H54 (cell line): ENCODE measurements around the gene TMEM94.

ENCODE experiments used
- DNase-seq: peaks from one replicate; pipeline ENCODE4 v3.0.0; 2011; ENCODE audit warnings: low spot score, mixed read lengths; ENCODE audit not compliant: insufficient read length
- FAIRE-seq: peaks from 3 replicates; lab custom pipeline; 2011; peaks lifted over from hg19 to GRCh38; lab: Jason Lieb, UNC
- POLR2A ChIP-seq: IDR thresholded peaks from 2 replicates; pipeline ENCODE4 v1.6.1; 2011; ENCODE audit warnings: low read depth, mild to moderate bottlenecking, low read length

The TMEM94 gene

GRCh38 chr17:75539967-75540729 lies 83.7 kb downstream of the TMEM94 start:
- DNase-seq: no peak
- TF ChIP-seq POLR2A: no peak
- no peak for FAIRE-seq

- FAIRE-seq: no peak
Measured at GRCh38 chr17:75540923-75541503, 84.6 kb downstream of the TMEM94 start.

DNA sequence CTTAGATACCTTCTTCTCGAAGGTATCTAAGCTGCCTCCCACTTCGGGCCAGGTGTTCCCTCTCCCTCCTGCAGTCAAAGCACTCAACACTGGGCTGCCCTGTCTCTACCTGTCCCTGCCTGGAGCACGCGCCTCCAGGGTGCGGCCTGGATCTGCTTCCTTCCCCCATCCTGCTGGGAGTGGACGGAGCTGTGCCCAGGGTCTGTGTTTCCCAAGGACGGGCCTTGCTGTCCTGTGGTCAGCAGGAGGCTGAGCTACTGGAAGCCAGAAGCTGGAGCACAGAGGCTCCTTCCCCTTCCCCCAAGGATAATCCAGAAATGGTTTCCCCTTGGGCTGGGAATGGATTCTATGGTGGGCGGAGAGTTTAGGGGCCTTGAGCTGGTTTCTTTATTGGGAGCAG lies 85.8 kb downstream of the TMEM94 start:
- TF ChIP-seq POLR2A: no peak
- no peak for DNase-seq

More at GRCh38 chr17:75540923-75541503, 84.6 kb downstream of the TMEM94 start:
- DNase-seq: no peak
- no peak for TF ChIP-seq POLR2A

GRCh38 chr17:75542728-75543336 lies 86.4 kb downstream of the TMEM94 start:
- no peak for TF ChIP-seq POLR2A
- FAIRE-seq (no peak), DNase-seq (no peak)

More for the DNA sequence above, 85.8 kb downstream of the TMEM94 start:
- no peak for FAIRE-seq

DNA sequence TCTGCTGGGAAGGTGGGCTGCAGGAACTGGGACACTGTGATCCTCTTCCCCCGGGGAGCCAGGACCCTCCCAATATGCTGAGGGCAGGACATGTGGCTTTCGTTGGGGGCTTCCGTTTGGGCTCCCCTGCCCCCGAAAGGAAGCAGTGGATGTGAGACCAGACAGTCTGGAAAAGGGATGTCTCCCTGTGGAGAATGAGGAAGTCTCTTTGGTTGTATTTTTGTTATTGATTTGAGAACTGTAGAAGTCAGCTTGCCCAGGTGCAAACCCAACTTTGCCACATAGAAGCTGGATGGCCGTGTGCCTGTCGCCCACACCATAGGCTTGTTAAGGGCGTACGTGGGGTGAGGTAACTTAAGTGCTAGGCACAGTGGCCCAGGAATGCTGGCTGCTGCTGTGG lies 87.8 kb downstream of the TMEM94 start:
- FAIRE-seq (no peak), DNase-seq (no peak)
- no peak for TF ChIP-seq POLR2A

DNA sequence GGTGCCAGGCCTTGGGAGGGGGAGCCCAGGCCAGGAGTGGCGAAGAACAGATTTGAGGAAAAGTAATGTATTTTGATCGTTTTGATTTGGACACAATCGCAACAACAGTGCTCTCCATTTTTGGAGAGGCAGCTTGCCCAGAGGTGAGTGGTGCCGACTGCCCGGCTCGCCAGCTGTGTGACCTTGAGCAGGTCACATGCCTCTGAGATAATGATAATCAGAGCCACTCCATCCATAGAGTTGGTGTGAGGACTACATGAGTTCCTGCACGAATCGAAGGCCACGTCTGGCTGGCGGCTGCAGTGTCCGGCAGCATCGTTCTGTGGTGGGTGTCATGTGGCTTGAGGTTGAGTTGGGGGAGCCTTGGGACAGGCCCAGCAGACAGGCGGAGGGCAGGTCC lies 89.7 kb downstream of the TMEM94 start:
- no peak for TF ChIP-seq POLR2A
- FAIRE-seq (no peak), DNase-seq (no peak)

GRCh38 chr17:75547091-75547490 lies 90.7 kb downstream of the TMEM94 start:
- TF ChIP-seq POLR2A: no peak
- FAIRE-seq: no peak
- no peak for DNase-seq

GRCh38 chr17:75548813-75549212 lies 92.4 kb downstream of the TMEM94 start:
- no peak for FAIRE-seq
- TF ChIP-seq POLR2A: no peak
- no peak for DNase-seq
